TTC549 (cell line): ENCODE data around the gene PSMB11.

Source experiments
- FAIRE-seq: peaks from 2 replicates; lab custom pipeline; 2012; peaks lifted over from hg19 to GRCh38; lab: Jason Lieb, UNC

Gene PSMB11

GRCh38 chr14:23044840-23045239, 2.8 kb downstream of the PSMB11 start:
- no peak for FAIRE-seq

- no peak for FAIRE-seq
These were observed 3.7 kb downstream of the PSMB11 start for GRCh38 chr14:23045419-23046357.

GRCh38 chr14:23047034-23047634, 5.1 kb downstream of the PSMB11 start:
- FAIRE-seq: no peak

- no peak for FAIRE-seq
These were observed 6.0 kb downstream of the PSMB11 start for GRCh38 chr14:23047751-23048693.

- FAIRE-seq: no peak
These were observed 7.0 kb downstream of the PSMB11 start for GRCh38 chr14:23049011-23049410.

- no peak for FAIRE-seq
These were observed 9.4 kb downstream of the PSMB11 start for GRCh38 chr14:23051141-23052057.

GRCh38 chr14:23052182-23052623, 10.2 kb downstream of the PSMB11 start:
- FAIRE-seq: no peak

- no peak for FAIRE-seq
These were observed 10.7 kb downstream of the PSMB11 start for GRCh38 chr14:23052671-23053070.

- FAIRE-seq: no peak
These were observed 11.4 kb downstream of the PSMB11 start for GRCh38 chr14:23053426-23053825.

GRCh38 chr14:23054000-23054811, 12.2 kb downstream of the PSMB11 start:
- FAIRE-seq: no peak

- FAIRE-seq: no peak
These were observed 13.1 kb downstream of the PSMB11 start for GRCh38 chr14:23055147-23055550.

GRCh38 chr14:23055621-23056144, 13.7 kb downstream of the PSMB11 start:
- no peak for FAIRE-seq

GRCh38 chr14:23056145-23056955, 14.3 kb downstream of the PSMB11 start:
- FAIRE-seq: no peak

- FAIRE-seq: no peak
These were observed 15.1 kb downstream of the PSMB11 start, which contains the start of gene CDH24 for GRCh38 chr14:23056956-23057756. Gene CDH24, minus strand, starts transcription at chr14:23057520. Its CDS starts 1,787 bp downstream, at chr14:23055733.

GRCh38 chr14:23057757-23058653, 16.0 kb downstream of the PSMB11 start:
- FAIRE-seq: no peak

GRCh38 chr14:23058654-23059504, 16.9 kb downstream of the PSMB11 start:
- no peak for FAIRE-seq
